LHCN-M2 (cell line): ENCODE results near the gene GABRP. TPM values are rescaled to one million over a fixed set of nuclear protein-coding genes. Genes with fewer than 3 reads are reported as not detected.
A peak's percentile ranks its signal among the peaks of the same experiment; 100 is the strongest.

Source experiments
- DNase-seq: peaks from one replicate; pipeline ENCODE4 v3.0.0-alpha.2; 2012; ENCODE audit warnings: low read depth
- total RNA-seq: library from RNA; depleted of rRNA; stranded (reverse); fragments of >200 nt; gene quantifications from 2 replicates; pipeline ENCODE4 v1.2.3, GENCODE V29; 2014; rRNA removed

GABRP gene
- total RNA-seq, 1 experiment from 2014 or later: not detected

DNA sequence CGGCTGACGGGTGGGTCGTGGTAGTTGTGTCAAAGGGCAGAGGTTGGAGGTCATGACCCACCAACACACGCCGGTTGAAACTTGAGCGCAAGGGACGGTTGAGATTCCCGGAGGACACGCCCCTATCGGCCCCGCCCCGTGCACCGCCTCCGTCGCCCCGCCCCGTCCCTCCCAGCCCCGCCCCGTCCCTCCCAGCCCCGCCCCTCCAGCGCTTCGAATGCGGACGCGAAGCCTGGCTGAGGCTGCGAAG is 78.1 kb downstream of the GABRP start:
- no peak for DNase-seq

DNA sequence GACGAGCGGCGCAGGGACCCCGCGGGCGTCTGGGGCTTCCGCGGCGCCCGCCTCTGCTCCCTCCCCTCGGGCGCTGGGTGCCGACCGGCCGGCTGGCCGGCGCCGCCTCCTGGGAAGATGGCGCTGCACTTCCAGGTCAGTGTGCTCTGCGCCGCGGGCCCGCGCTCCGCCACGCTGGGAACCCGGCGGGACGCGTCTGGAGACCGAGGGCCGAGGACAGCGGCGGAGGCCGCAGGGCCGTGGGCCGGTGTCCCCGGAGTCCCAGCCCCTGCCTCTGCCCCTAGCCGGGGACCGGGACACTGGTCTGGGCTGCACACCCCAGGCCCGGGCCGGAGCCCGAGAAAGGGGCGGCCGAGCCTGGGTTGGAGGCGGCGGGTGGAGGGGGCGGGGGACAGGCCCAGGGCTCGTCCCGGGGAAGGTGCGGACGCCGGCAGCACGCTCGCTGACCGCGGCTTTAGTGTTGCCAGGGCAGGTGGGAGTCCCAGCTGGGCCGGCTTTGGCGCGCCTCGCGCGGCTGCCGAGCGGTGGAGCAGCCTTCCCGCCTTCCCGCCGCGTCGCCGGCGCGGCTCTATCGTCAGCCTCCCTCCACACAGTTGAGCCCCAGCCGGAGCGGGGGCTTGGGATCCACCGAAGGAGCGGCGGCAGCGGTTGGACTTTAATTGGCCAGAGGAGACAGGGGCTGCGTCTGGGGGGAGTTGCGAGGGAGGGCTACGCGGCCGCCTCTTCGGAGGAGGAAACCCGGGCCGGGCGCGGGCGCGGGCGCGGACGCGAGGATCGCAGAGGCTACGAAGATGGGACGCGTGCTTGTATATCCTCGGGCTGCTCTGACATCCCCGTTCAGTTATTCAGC is 78.6 kb downstream of the GABRP start, which contains the start of gene RANBP17:
RANBP17 (plus strand) TSS at position 102 of the 850 bp plus-strand sequence.
- peak; percentile 5 for DNase-seq

DNA sequence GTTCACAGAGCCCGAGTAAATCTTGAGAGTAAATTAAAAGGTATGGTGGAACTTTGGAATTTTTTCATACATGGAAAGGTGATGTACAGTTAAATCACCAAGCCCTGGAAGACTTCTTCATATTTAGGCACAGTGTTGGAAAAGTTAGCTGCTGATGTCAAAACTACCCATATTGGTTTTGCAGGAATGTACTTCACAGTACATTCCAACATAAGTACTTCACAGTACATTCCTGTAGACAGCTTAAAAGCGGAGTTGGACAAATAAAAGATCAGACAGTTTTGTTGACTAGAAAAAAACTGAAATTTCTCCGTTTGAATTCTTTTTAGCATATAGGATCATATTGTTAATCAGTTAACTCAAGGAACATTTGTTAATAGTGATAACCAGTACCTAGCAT is 80.1 kb downstream of the GABRP start:
- no peak for DNase-seq

Other genes with a start within 250 kb of the GABRP start
- gene RANBP17, start 78.3 kb downstream of the GABRP start, total RNA-seq: 0.86 and 4.6 TPM in 2 replicates